Measurements from ENCODE around the gene MARCHF2.

GRCh38 chr19:8451377-8451776 is 38.3 kb downstream of the MARCHF2 start:
- TF ChIP-seq CTCF (IDR thresholded peaks at IDR 0.05) (no peak), POLR2AphosphoS5 (IDR thresholded peaks at IDR 0.05) (no peak), POLR2A (IDR thresholded peaks at IDR 0.05) (no peak)
